HEK293 (cell line): ENCODE results near the gene ENDOV.
A peak's percentile ranks its signal among the peaks of the same experiment; 100 is the strongest.

Experiments used
- CTCF ChIP-seq: fragments of 450-650 bp; formaldehyde crosslinking; IDR thresholded peaks from 2 replicates; pipeline ENCODE4 v1.5.1; 2016; ENCODE audit warnings: missing biosample characterization, missing genetic modification characterization
- PRDM6 ChIP-seq: fragments of 450-650 bp; formaldehyde crosslinking; IDR thresholded peaks from 2 replicates; pipeline ENCODE4 v1.5.1; 2017; ENCODE audit warnings: missing biosample characterization, missing genetic modification characterization
- REST ChIP-seq: fragments of 450-650 bp; formaldehyde crosslinking; IDR thresholded peaks from 2 replicates; pipeline ENCODE4 v1.5.1; 2016; ENCODE audit warnings: missing biosample characterization, missing genetic modification characterization
- YY1 ChIP-seq: fragments of 450-650 bp; formaldehyde crosslinking; IDR thresholded peaks from 2 replicates; pipeline ENCODE4 v1.5.1; 2018; ENCODE audit warnings: missing biosample characterization, missing genetic modification characterization
- ZNF146 ChIP-seq: fragments of 450-650 bp; formaldehyde crosslinking; IDR thresholded peaks from 2 replicates; pipeline ENCODE4 v1.5.1; 2016; ENCODE audit warnings: missing biosample characterization, missing genetic modification characterization
- ZNF274 ChIP-seq, 2 experiments: fragments of 200-500 bp in 1 of 2; fragments of 450-650 bp in 1 of 2; sonication (Bioruptor generic) in 1 of 2; formaldehyde crosslinking in 1 of 2; IDR thresholded peaks; 2 replicates each; pipeline versions ENCODE4 v1.5.1 to v1.6.1; 2014 to 2016; ENCODE audit warnings: borderline replicate concordance in 1 of 2, inconsistent platforms in 1 of 2, low read length in 1 of 2, missing biosample characterization in 1 of 2, missing genetic modification characterization in 1 of 2
- ZNF324 ChIP-seq: fragments of 450-650 bp; formaldehyde crosslinking; IDR thresholded peaks from 2 replicates; pipeline ENCODE4 v1.5.1; 2016; ENCODE audit warnings: missing biosample characterization, missing genetic modification characterization
- ZNF48 ChIP-seq: fragments of 450-650 bp; formaldehyde crosslinking; IDR thresholded peaks from 2 replicates; pipeline ENCODE4 v1.5.1; 2016; ENCODE audit warnings: missing biosample characterization, missing genetic modification characterization
- ZNF510 ChIP-seq: fragments of 450-650 bp; formaldehyde crosslinking; IDR thresholded peaks from 2 replicates; pipeline ENCODE4 v1.5.1; 2018; ENCODE audit warnings: mild to moderate bottlenecking, missing genetic modification characterization, missing biosample characterization; ENCODE audit not compliant: insufficient replicate concordance
- ZNF549 ChIP-seq: fragments of 450-650 bp; IDR thresholded peaks from 2 replicates; pipeline ENCODE4 v1.5.1; 2018; ENCODE audit warnings: missing biosample characterization, missing genetic modification characterization, mild to moderate bottlenecking, inconsistent platforms, moderate library complexity
- ZNF843 ChIP-seq: fragments of 450-650 bp; formaldehyde crosslinking; IDR thresholded peaks from 2 replicates; pipeline ENCODE4 v1.5.1; 2016; ENCODE audit warnings: missing biosample characterization, missing genetic modification characterization

GRCh38 chr17:80414803-80415625 lies at the start of gene ENDOV:
- TF ChIP-seq ZNF48 (tag by site-specific recombination) (no peak), CTCF (tag by site-specific recombination) (peak; percentile 15), PRDM6 (no peak), YY1 (tag by site-specific recombination) (peak; percentile 85), REST (peak; percentile 64; the same call in 1 of the 2 replicates), ZNF324 (tag by site-specific recombination) (peak; percentile 85), ZNF843 (peak; percentile 63; the same call in 1 of the 2 replicates), ZNF274 (IDR thresholded peaks at IDR 0.05; ENCODE audit: low read length) (no peak), ZNF274 (tag by site-specific recombination; IDR thresholded peaks at IDR 0.05; ENCODE audit: borderline replicate concordance) (no peak), ZNF549 (tag by site-specific recombination) (no peak), ZNF146 (tag by site-specific recombination) (peak; percentile 85), ZNF510 (tag by site-specific recombination) (no peak)
